AG09309 (cell line): Measurements from ENCODE around the gene NAXE.

ENCODE experiments used
- DNase-seq: peaks from one replicate; pipeline ENCODE4 v3.0.0-alpha.2; 2010; ENCODE audit warnings: low read depth
- H3K4me3 ChIP-seq: 2 replicates; pipeline ENCODE4 v1.5.1; 2011; ENCODE audit warnings: mild to moderate bottlenecking, low read depth, low read length, moderate library complexity; ENCODE audit not compliant: control insufficient read depth
- TF ChIP-seq, protein P1 (sequence below): IDR thresholded peaks from 2 replicates; pipeline ENCODE4 v1.5.1; 2011; ENCODE audit warnings: mild to moderate bottlenecking, low read depth, low read length, inconsistent platforms; ENCODE audit not compliant: insufficient read depth, control insufficient read depth; ENCODE audit errors: missing control alignments

Gene NAXE

DNA sequence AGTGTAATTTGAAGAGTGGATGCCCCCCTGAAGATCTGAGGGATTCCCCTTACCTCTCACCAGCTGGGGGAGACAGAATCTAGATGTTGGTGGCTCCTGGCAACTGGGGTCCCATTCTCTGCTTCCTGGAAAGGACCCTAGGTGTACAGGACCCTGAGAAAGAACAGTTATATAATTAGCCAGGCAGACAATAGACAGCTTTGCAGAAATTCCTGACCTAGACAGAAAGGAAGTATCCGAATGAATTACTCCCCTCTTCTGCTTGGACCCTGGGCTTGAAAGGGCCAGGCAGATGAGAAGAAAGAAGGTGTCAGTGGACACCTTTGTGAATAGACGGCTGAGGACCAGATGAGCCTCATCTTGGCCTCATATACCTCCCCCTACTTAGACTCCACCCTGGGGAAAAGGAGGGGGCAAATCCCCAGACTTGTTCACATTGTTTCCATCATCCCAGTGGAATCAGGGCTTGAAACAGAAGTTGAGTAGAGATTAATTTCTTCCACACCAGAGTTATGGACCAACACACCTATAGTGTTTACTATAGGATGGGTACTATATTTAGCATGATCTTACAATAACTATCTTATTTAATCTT is 17.4 kb upstream of the NAXE start:
- TF ChIP-seq, protein P1, sequence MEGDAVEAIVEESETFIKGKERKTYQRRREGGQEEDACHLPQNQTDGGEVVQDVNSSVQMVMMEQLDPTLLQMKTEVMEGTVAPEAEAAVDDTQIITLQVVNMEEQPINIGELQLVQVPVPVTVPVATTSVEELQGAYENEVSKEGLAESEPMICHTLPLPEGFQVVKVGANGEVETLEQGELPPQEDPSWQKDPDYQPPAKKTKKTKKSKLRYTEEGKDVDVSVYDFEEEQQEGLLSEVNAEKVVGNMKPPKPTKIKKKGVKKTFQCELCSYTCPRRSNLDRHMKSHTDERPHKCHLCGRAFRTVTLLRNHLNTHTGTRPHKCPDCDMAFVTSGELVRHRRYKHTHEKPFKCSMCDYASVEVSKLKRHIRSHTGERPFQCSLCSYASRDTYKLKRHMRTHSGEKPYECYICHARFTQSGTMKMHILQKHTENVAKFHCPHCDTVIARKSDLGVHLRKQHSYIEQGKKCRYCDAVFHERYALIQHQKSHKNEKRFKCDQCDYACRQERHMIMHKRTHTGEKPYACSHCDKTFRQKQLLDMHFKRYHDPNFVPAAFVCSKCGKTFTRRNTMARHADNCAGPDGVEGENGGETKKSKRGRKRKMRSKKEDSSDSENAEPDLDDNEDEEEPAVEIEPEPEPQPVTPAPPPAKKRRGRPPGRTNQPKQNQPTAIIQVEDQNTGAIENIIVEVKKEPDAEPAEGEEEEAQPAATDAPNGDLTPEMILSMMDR = no peak
- no peak overlapping the region for H3K4me3 ChIP-seq
- DNase-seq = no peak

DNA sequence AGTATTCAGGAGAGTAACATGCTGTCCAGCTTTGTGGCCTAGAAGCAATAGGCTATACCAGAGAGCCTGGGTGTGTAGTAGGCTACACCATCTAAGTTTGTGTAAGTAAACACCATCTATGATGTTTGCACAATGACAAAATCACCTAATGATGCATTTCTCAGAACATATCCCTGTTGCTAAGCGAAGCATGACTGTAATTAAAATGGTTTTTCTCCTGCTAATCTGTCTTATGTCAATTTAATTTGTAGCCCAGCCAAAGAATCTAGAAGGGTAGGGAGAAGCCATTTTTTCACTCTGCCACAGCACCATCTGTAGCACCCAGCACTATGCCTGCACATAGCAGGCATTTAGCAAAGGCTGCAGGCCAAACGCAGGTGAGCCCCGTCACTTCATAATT is 14.0 kb upstream of the NAXE start:
- DNase-seq = no peak
- TF ChIP-seq, protein P1 = no peak
- H3K4me3 ChIP-seq = no peak overlapping the region

DNA sequence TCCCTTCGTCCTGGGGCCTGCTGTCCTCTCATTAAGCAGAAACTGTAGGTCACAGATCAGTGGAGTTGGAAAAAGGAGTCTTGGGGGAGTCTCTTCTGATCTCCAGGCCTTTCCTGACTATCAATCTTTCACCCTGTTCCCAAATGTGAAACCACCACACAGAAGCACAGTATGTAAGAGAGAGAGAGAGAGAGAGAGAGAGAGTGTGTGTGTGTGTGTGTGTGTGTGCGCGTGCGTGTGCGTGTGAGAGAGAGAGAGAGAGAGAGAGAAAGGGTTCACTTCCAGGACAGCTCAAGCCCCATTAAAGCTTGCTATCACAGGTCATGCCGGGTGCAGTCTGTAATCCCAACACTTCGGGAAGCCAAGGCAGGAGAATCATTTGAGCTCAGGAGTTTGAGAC is 13.5 kb upstream of the NAXE start:
- no peak overlapping the region for H3K4me3 ChIP-seq
- DNase-seq = no peak
- TF ChIP-seq, protein P1 = no peak

DNA sequence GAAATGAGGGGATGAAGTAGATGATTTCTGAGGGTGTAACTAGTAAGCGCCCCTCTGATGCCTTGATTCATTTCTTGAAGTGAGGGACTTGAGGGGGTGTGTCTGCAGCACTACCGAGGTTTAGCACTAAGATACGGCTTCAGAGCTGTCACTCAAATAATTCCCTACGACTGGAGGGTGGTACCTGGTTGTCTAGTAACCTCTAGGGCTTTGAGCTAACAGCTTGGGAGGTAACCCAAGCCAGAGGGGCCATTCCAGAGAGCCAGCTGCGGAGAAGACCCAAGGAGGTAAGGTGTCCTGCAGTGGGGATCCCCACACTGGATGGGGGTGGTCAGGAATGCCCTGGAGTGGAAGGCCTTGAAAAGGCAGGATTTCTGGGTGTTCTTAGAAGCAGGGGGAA is 12.1 kb upstream of the NAXE start, which contains the start of gene TTC24:
Gene TTC24 (plus strand): TSS at position 252 of the 400 bp plus-strand sequence. CDS start 1,642 bp downstream, outside the sequence.
- TF ChIP-seq, protein P1 = no peak
- no peak for DNase-seq
- H3K4me3 ChIP-seq = no peak within 1 kb of the TSS

- no peak for DNase-seq
- TF ChIP-seq, protein P1 = no peak
- no peak overlapping the region for H3K4me3 ChIP-seq
Measured at GRCh38 chr1:156581661-156582387, 9.8 kb upstream of the NAXE start.

GRCh38 chr1:156582388-156583017 is 9.1 kb upstream of the NAXE start:
- TF ChIP-seq, protein P1 = no peak
- DNase-seq = no peak
- no peak overlapping the region for H3K4me3 ChIP-seq
